Activated naive CD8-positive, alpha-beta T cell treated with anti-CD3 and anti-CD28 coated beads, Interleukin-2, amount 10 ng/mL, durations not matched to agents 7 days and 5 days (primary cell): Measurements from ENCODE around the gene RAPGEF5. TPM values are rescaled to one million over a fixed set of nuclear protein-coding genes. Genes with fewer than 3 reads are reported as not detected.
A peak's percentile ranks its signal among the peaks of the same experiment; 100 is the strongest.

Experiments used
- ATAC-seq: fragments of 150-1000 bp; cut with Tn5 transposase; one replicate; pipeline ENCODE4 v1.10.0; 2021; ENCODE audit warnings: low read depth, moderate library complexity
- POLR2A ChIA-PET: fragments of 350-600 bp; sonication (Branson Sonifier 250); formaldehyde crosslinking; loops from one replicate; lab custom pipeline; 2021; ENCODE audit warnings: antibody characterized with exemption; lab: Charles Lee
- DNase-seq: peaks from one replicate; pipeline ENCODE4 v3.0.0; 2021
- H3K27ac Mint-ChIP-seq: one replicate; pipeline ENCODE4 v1.8.0; 2022; ENCODE audit warnings: mild to moderate bottlenecking, mixed read lengths
- H3K27me3 Mint-ChIP-seq: one replicate; pipeline ENCODE4 v1.8.0; 2022; ENCODE audit warnings: mild to moderate bottlenecking, moderate library complexity, mixed read lengths
- H3K36me3 Mint-ChIP-seq: one replicate; pipeline ENCODE4 v1.8.0; 2021; ENCODE audit warnings: mild to moderate bottlenecking, mixed read lengths
- H3K4me1 Mint-ChIP-seq: one replicate; pipeline ENCODE4 v1.8.0; 2021; ENCODE audit warnings: mixed read lengths
- H3K4me3 Mint-ChIP-seq: one replicate; pipeline ENCODE4 v1.8.0; 2022; ENCODE audit warnings: mild to moderate bottlenecking, moderate library complexity, mixed read lengths
- H3K9me3 Mint-ChIP-seq: one replicate; pipeline ENCODE4 v1.8.0; 2021; ENCODE audit warnings: mixed read lengths
- total RNA-seq, 2 experiments: library from RNA; stranded (reverse); gene quantifications; one replicate each; pipeline ENCODE4 v1.2.3, GENCODE V29; 2021

RAPGEF5 gene
- total RNA-seq, 2 experiments from 2014 or later, result 0.34 to 0.72 TPM

DNA sequence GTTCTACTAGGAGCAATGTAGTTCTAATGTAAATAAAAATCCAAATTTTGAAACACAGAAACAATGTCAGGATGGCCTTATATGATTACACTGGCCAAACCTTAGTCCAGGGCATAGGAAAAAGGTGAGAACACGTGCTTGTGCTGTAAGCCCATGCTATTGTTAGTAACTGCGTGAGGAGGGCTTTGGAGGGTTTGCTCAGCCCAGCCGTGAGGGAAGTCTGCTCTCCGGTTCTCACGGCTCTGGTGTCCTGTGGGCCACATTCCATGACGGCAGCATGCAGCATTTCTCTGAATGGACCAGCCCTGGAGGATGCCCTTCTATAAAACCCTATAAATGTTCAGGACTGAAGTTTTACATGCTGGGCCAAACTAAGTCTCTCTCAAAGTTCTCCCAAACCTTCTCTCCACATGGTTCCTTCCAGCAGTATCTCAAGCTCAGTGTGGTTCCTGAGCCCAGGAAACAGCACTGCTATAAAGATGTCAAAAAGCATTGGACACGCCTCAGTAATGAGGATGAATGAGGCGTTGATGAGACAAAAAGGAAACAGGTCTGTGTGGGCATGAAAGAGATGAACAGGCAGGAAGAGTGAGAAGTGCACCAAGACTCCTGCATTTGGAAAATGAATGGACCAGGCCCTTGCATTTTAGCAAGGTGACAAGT lies 236.4 kb downstream of the RAPGEF5 start:
- Mint-ChIP-seq H3K4me1 (peaks cover 17% of the 10 kb centered on the region), H3K27me3 (peaks cover 5% of the 10 kb centered on the region), H3K9me3 (no peaks in the 10 kb centered on the region), H3K36me3 (no peaks in the 10 kb centered on the region), H3K4me3 (no peak overlapping the region), H3K27ac (no peak overlapping the region)
- POLR2A ChIA-PET, result no interaction called here
- ATAC-seq (no peak), DNase-seq (no peak)

DNA sequence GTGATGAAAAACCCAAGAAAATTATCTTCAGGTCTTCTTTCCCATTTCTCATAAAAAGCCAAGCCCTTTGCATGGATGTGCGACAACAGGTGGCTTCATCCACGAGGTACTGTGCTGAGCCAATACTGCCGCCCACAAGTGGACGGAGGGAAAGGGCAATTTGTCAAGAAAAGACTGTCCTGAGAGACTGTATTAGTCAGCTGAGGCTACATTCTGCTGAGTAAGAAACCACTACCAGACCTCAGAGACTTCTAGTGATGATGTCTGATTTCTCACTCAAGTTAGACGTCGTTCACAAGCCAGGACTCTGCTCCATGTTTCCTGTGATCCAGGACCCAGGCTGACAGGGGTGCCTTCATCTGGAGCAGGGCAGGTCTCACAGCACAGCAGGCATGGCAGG lies 239.7 kb downstream of the RAPGEF5 start:
- H3K27ac Mint-ChIP-seq, result no peak overlapping the region

DNA sequence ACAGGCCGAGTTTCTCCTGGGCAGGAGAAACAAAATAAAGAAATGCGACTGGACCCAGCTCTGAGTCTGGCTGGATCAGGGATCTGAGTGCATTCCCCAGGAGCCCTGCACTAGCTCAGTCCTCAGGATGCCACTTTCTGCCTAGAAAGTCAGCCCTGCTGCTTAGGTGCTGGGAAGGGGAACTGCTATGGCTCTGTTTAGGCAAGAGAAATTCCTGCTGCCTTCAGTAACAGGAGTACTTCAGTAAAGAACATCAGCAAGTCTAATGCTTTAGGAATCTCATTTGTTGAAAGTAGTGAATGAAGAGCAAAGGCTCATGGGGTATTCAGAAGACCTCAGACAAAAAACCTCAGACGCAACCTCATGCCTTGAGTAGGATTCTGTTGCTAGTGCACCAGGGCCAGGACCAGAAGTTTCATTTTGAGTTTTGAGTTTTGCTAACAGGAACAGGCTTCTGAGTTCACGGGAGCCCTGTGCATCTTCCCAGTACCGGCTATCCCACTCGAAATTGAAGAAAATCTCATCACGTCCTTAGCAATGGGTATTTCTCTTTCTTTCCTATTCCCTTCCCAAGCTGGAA lies 240.4 kb downstream of the RAPGEF5 start:
- Mint-ChIP-seq H3K27me3 (peaks cover 4% of the 10 kb centered on the region), H3K36me3 (no peaks in the 10 kb centered on the region), H3K9me3 (no peaks in the 10 kb centered on the region), H3K4me1 (peaks cover 5% of the 10 kb centered on the region), H3K4me3 (no peak overlapping the region), H3K27ac (no peak overlapping the region)
- POLR2A ChIA-PET, result no interaction called here
- no peak for DNase-seq
- ATAC-seq, result no peak

More for the DNA sequence above, 239.7 kb downstream of the RAPGEF5 start:
- ATAC-seq (no peak), DNase-seq (no peak)
- Mint-ChIP-seq H3K4me3 (no peak overlapping the region), H3K27me3 (peaks cover 4% of the 10 kb centered on the region), H3K4me1 (peaks cover 11% of the 10 kb centered on the region), H3K9me3 (no peaks in the 10 kb centered on the region), H3K36me3 (no peaks in the 10 kb centered on the region)
- POLR2A ChIA-PET, result no interaction called here

DNA sequence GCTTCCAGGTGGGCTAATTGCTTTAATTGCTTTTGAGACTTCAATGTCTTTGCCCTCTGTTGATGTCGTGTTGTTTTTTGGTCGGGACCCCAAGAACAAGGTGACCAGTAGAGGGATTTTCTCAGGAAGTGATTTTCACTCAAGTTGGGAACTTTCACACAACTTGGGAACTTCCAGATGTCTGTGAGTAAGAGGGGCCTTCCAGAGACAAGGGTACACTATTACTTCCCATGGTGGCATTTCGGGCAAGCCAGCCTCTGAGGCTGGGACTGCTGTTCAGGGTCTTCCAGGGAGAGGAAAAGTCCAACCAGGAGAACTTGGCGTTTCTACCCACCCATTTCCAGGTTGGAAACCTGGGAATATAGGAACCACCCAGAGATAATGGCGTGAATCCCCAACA lies 241.3 kb downstream of the RAPGEF5 start:
- DNase-seq (no peak), ATAC-seq (no peak)
- H3K36me3 Mint-ChIP-seq, result no peaks in the 10 kb centered on the region
- POLR2A ChIA-PET, result no interaction called here
- peaks cover 4% of the 10 kb centered on the region for H3K27me3 Mint-ChIP-seq
- H3K9me3 Mint-ChIP-seq, result no peaks in the 10 kb centered on the region
- H3K27ac Mint-ChIP-seq, result no peak overlapping the region
- peaks cover 5% of the 10 kb centered on the region for H3K4me1 Mint-ChIP-seq
- no peak overlapping the region for H3K4me3 Mint-ChIP-seq

DNA sequence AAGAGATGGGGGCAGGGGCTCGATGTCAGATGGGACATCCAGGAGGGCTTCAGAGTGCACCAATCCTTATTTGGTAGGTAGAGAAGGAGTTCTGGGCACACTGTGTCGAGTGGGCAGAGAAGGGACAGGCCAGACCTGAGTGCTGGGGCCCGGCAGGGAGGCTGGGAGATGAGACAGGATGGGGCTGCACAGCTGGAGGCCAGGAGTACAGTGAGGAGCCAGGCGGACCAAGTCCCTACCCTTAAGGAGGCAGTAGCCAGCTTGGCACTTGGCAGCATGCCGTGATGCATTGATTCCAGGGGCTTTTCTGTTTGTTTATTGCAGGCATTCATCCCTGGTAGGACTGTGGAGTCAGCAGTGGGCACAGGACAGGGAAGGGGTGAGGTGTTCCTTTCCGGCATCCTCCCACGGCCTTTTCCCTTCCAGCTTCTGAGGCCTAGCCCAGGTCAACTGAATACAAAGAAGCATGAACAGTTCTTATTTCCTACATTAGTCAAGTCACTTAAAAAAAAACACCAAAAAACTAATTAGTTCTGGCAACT lies 242.4 kb downstream of the RAPGEF5 start:
- Mint-ChIP-seq H3K9me3 (no peaks in the 10 kb centered on the region), H3K36me3 (no peaks in the 10 kb centered on the region), H3K4me3 (no peak overlapping the region), H3K27me3 (peaks cover 4% of the 10 kb centered on the region), H3K4me1 (peaks cover 5% of the 10 kb centered on the region), H3K27ac (no peak overlapping the region)
- no peak for DNase-seq
- no peak for ATAC-seq
- POLR2A ChIA-PET, result no interaction called here

DNA sequence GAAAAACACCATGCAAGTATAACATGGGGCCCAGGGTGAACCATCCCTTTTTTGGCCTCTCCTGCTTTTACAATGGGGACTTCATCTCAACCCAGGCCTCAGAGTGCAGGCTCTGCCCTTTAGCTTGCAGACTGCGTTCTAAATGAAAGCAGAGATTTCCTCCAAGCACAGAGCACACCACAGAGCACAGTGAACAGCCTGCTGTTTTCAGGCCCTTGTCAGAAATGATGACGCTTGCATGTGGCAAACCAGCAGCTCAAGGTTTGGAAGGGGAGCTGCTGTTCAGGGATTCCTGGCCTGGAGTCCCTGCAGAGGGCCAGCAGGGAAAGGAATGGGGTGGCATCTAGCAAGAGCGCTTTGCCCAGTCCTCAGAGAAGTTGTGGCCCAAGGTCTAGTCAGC lies 243.9 kb downstream of the RAPGEF5 start:
- POLR2A ChIA-PET, result no interaction called here
- no peak overlapping the region for H3K27ac Mint-ChIP-seq
- H3K27me3 Mint-ChIP-seq, result peaks cover 4% of the 10 kb centered on the region
- H3K9me3 Mint-ChIP-seq, result no peaks in the 10 kb centered on the region
- no peak for DNase-seq
- no peaks in the 10 kb centered on the region for H3K36me3 Mint-ChIP-seq
- peaks cover 5% of the 10 kb centered on the region for H3K4me1 Mint-ChIP-seq
- no peak for ATAC-seq
- no peak overlapping the region for H3K4me3 Mint-ChIP-seq

DNA sequence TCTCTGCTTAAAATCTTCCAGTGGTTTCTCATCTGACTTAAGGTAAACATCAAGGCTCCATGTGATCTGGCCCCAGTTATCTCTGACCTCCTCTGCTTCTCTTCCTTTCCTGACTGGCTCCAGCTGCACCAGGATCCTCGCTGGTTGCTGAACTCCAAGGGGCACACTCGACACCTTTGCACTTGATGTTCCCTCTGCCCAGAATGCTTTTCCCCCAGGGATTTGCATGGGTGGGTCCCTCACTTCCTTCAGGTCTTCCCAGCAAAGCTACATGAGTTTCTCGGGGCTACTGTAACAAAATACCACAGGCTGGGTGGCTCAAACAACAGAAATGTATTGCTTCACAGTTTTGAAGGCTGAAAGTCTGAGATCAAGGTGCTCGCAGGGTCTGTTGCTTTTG lies 245.3 kb downstream of the RAPGEF5 start:
- ATAC-seq (no peak), DNase-seq (no peak)
- H3K36me3 Mint-ChIP-seq, result no peaks in the 10 kb centered on the region
- POLR2A ChIA-PET, result interaction anchor here (0.5 kb wide), 1 partner anchor 774 kb away, joined by 3 read pairs; no protein-coding TSS in a partner anchor
- H3K27ac Mint-ChIP-seq, result no peak overlapping the region
- H3K27me3 Mint-ChIP-seq, result peaks cover 5% of the 10 kb centered on the region
- no peak overlapping the region for H3K4me3 Mint-ChIP-seq
- H3K4me1 Mint-ChIP-seq, result no peaks in the 10 kb centered on the region
- H3K9me3 Mint-ChIP-seq, result no peaks in the 10 kb centered on the region

DNA sequence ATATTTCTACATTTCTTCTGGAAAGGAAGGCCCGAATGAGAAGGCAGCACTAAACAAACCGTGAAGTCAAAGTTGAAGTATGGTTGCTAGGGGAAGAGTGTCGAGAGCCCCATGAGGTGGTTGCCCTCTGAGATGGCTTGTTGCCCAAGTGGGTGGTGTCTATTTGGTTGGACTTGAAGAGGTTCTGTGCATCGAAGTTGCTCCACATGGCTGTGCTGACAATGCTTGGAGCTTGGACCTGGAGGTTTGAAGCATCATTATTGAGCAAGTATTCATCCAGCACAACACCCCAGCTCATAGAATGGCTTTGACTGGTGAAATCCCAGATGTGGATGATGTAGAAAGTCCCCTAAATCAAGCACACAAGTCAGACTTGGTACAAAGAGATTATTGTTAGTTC lies 246.1 kb downstream of the RAPGEF5 start:
- Mint-ChIP-seq H3K27me3 (peaks cover 5% of the 10 kb centered on the region), H3K36me3 (no peaks in the 10 kb centered on the region), H3K9me3 (no peaks in the 10 kb centered on the region), H3K27ac (no peak overlapping the region), H3K4me3 (no peak overlapping the region), H3K4me1 (no peaks in the 10 kb centered on the region)
- DNase-seq (no peak), ATAC-seq (no peak)
- POLR2A ChIA-PET, result no interaction called here

DNA sequence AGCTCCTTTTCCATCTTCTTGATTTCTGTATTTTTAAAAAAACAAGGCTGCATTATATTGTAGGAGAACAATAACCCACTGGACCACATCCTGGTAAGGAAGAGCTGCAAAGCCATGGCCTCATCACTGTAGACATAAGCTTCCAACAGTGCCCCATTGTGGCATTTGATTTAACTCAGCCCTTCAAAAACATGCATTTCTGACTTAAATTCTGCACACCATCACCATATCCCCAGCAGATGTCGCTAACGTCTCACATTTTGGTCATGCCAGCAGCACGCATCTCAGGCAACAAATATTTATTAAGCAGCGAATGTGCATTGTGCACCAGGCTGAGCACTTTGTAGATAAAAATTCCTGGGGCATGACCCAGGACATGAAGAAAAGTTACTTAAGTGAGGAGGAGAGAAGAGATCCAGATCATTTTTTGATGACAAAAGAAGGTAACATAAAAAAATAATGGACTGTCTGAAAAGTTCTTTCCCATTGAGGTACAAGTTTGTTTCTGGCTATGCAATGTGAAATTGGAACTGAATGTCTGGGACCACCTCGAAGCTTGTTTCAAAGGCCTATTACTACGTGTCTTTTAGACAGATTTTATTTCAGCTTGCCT lies 246.6 kb downstream of the RAPGEF5 start:
- H3K4me3 Mint-ChIP-seq, result no peak overlapping the region
- peak; percentile 49 for DNase-seq
- H3K9me3 Mint-ChIP-seq, result no peaks in the 10 kb centered on the region
- ATAC-seq, result peak; percentile 90
- H3K27me3 Mint-ChIP-seq, result peaks cover 5% of the 10 kb centered on the region
- H3K36me3 Mint-ChIP-seq, result no peaks in the 10 kb centered on the region
- H3K4me1 Mint-ChIP-seq, result no peaks in the 10 kb centered on the region
- POLR2A ChIA-PET, result no interaction called here
- no peak overlapping the region for H3K27ac Mint-ChIP-seq

DNA sequence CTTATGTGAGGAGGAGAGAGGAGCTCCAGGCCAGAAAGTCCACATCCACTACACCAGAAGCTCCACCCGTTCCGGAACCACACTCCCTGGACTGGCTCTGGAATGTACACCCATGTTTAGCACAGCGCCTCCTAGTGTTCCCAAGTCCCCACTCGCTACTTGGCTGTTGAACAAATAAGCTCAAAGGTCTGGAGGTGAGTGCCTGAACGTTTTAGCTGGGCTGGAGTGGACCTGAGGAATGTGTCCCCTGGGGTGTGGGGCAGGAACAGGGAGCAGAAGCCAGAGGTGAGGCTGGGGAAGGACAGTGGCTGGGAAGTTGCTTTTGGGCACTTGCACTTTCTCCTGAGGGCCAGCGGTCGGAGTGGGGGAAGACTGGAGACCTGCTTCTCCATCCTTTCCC lies 247.2 kb downstream of the RAPGEF5 start:
- peak; percentile 39 for DNase-seq
- no peak for ATAC-seq
- Mint-ChIP-seq H3K36me3 (no peaks in the 10 kb centered on the region), H3K4me1 (no peaks in the 10 kb centered on the region), H3K27me3 (peaks cover 5% of the 10 kb centered on the region), H3K4me3 (no peak overlapping the region), H3K9me3 (no peaks in the 10 kb centered on the region), H3K27ac (no peak overlapping the region)
- POLR2A ChIA-PET, result no interaction called here

DNA sequence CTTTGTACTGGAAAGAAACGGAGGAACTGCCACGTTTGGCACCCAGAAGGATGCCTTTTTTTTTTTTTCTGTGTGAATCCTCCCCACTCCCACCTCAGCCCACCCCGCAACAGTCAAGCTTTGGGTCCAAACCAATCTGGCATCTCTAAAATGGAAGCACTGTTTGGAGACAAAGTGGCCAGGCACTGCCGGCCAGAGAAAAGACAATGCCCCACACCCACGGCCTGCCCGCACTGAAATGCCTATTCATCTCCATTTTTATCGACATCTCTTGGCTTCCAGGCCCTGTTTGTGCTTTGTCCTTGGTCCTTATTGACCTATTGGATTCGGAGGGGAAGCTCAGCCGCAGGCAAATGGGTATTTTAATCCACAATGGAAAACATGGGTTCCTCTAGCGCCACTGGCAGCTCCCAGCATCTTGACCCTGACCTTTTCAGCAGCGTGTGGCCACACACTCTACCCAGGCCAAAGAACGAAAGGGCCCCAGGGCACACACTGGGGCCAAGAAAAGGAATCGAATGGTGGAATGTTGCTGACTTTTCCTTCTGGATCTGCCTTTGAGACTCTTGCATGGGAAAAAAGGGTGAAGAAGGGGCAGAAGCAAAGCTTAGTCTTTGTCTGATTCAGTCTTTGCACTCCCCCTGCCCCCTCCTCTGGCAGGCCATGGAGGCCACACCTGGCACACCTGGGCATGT lies 248.7 kb downstream of the RAPGEF5 start:
- Mint-ChIP-seq H3K27me3 (peaks cover 5% of the 10 kb centered on the region), H3K36me3 (no peaks in the 10 kb centered on the region), H3K9me3 (no peaks in the 10 kb centered on the region), H3K4me1 (peaks cover 3% of the 10 kb centered on the region), H3K4me3 (no peak overlapping the region), H3K27ac (no peak overlapping the region)
- POLR2A ChIA-PET, result no interaction called here
- DNase-seq (no peak), ATAC-seq (no peak)

DNA sequence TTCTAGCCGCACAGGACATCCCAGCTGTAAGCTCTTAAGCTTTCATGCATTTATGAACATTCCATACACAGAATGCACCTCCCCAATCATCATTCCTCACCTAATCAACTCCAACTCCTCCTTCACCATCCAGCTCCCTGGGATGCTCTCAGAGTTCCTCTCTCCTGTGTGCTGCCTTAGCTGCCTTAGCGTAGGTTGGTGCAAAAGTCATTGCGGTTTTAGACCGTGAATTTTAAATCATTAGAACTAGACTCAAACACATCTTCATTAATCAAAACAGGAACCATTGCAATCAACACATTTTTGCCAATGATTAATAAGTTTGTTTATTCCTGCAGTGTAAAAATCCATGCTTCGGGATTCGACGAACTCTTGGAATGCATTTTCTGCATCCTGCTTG lies 251.4 kb downstream of the RAPGEF5 start:
- H3K27me3 Mint-ChIP-seq, result peaks cover 9% of the 10 kb centered on the region
- peaks cover 3% of the 10 kb centered on the region for H3K4me1 Mint-ChIP-seq
- H3K27ac Mint-ChIP-seq, result no peak overlapping the region
- DNase-seq (no peak), ATAC-seq (no peak)
- POLR2A ChIA-PET, result interaction anchor here (0.6 kb wide), 1 partner anchor 795 kb away, joined by 3 read pairs; no protein-coding TSS in a partner anchor
- H3K4me3 Mint-ChIP-seq, result no peak overlapping the region
- no peaks in the 10 kb centered on the region for H3K36me3 Mint-ChIP-seq
- H3K9me3 Mint-ChIP-seq, result no peaks in the 10 kb centered on the region
